GM12878 (cell line): ENCODE data around the gene USO1. TPM values are rescaled to one million over a fixed set of nuclear protein-coding genes. Genes with fewer than 3 reads are reported as not detected.

ENCODE experiments used
- ATAC-seq: fragments of 200-7000 bp; cut with Tn5 transposase; 3 replicates; pipeline ENCODE4 v1.9.1; 2020; ENCODE audit warnings: mild to moderate bottlenecking, moderate library complexity
- BruUV-seq: library from RNA; stranded (reverse); fragments of 400-500 nt; replicated peaks from 2 replicates; lab custom pipeline; 2021; lab: Mats Ljungman, UMichigan
- CTCF ChIA-PET: fragments of 300-600 bp; sonication (Branson Sonifier 250); formaldehyde crosslinking; extraction: SDS; loops from one replicate; lab custom pipeline; 2021; ENCODE audit warnings: inconsistent platforms; lab: Yijun Ruan, JAX
- POLR2A ChIA-PET: fragments of 350-600 bp; formaldehyde crosslinking; extraction: SDS; loops from one replicate; lab custom pipeline; 2021; ENCODE audit warnings: inconsistent platforms; lab: Charles Lee
- RAD21 ChIA-PET: fragments of 300-600 bp; sonication (Branson Sonifier 250); formaldehyde crosslinking; loops from one replicate; lab custom pipeline; 2023; ENCODE audit warnings: antibody characterized with exemption; ENCODE audit not compliant: unreplicated experiment; lab: Charles Lee
- SMC1A ChIA-PET: fragments of 300-600 bp; sonication (Branson Sonifier 250); formaldehyde crosslinking; loops from one replicate; lab custom pipeline; 2023; ENCODE audit not compliant: unreplicated experiment, uncharacterized antibody; lab: Charles Lee
- DNase-seq: peaks from one replicate; pipeline ENCODE4 v3.0.0-alpha.2; 2011; ENCODE audit warnings: low read depth, low spot score
- FAIRE-seq: peaks from 3 replicates; lab custom pipeline; 2011; peaks lifted over from hg19 to GRCh38; lab: Jason Lieb, UNC
- H2AFZ ChIP-seq: 2 replicates; pipeline ENCODE4 v1.6.0; 2011; ENCODE audit warnings: low read depth, low read length, control low read depth; ENCODE audit not compliant: control insufficient read depth
- H3K27ac ChIP-seq: 2 replicates; pipeline ENCODE4 v1.5.1; 2011; ENCODE audit warnings: control low read depth; ENCODE audit not compliant: control insufficient read depth, insufficient read depth
- H3K27me3 ChIP-seq, 2 experiments: replicated peaks in 1 of 2; 2 replicates each; pipeline versions ENCODE4 v1.6.0 to v1.6.1; 2011; ENCODE audit warnings: low read length in 1 of 2; ENCODE audit not compliant: control insufficient read depth in 2 of 2, insufficient read depth in 2 of 2
- H3K36me3 ChIP-seq, 2 experiments: 2 replicates each; pipeline ENCODE4 v1.5.1; 2011; ENCODE audit warnings: low read length in 1 of 2; ENCODE audit not compliant: control insufficient read depth in 2 of 2, insufficient read depth in 2 of 2
- H3K4me1 ChIP-seq: 2 replicates; pipeline ENCODE4 v1.6.1; 2011; ENCODE audit warnings: mild to moderate bottlenecking, low read length, moderate library complexity, mixed read lengths; ENCODE audit not compliant: control insufficient read depth, insufficient read depth
- H3K4me2 ChIP-seq: 2 replicates; pipeline ENCODE4 v1.6.0; 2011; ENCODE audit warnings: control low read depth; ENCODE audit not compliant: control insufficient read depth, insufficient read depth
- H3K4me3 ChIP-seq: fragments of 200-600 bp; sonication (generic); 2 replicates; pipeline ENCODE4 v1.5.1; 2016
- H3K79me2 ChIP-seq: 2 replicates; pipeline ENCODE4 v1.6.0; 2011; ENCODE audit warnings: low read length; ENCODE audit not compliant: control insufficient read depth, insufficient read depth
- H3K9ac ChIP-seq: 2 replicates; pipeline ENCODE4 v1.8.0; 2011; ENCODE audit warnings: low read length, control low read depth, mixed read lengths; ENCODE audit not compliant: control insufficient read depth, insufficient read depth
- H3K9me3 ChIP-seq: replicated peaks from 3 replicates; pipeline ENCODE4 v1.5.1; 2011; ENCODE audit warnings: mild to moderate bottlenecking, low read length; ENCODE audit not compliant: control insufficient read depth, insufficient read depth
- H4K20me1 ChIP-seq: 2 replicates; pipeline ENCODE4 v1.6.0; 2011; ENCODE audit not compliant: control insufficient read depth, insufficient read depth
- BACH1 ChIP-seq: fragments of 450-650 bp; IDR thresholded peaks from 2 replicates; pipeline ENCODE4 v1.6.1; 2017; ENCODE audit warnings: mild to moderate bottlenecking, borderline replicate concordance
- BCL3 ChIP-seq: IDR thresholded peaks from 2 replicates; pipeline ENCODE4 v1.6.1; 2011; ENCODE audit warnings: borderline replicate concordance, low read depth, mild to moderate bottlenecking, moderate library complexity, low read length; ENCODE audit not compliant: insufficient read depth, poor library complexity, severe bottlenecking
- CEBPZ ChIP-seq: fragments of 150-350 bp; IDR thresholded peaks from 2 replicates; pipeline ENCODE4 v1.6.1; 2016; ENCODE audit warnings: low read depth, low read length
- MYC ChIP-seq: IDR thresholded peaks from 2 replicates; pipeline ENCODE4 v1.6.1; 2011; ENCODE audit warnings: mild to moderate bottlenecking, low read length, moderate library complexity, inconsistent platforms; ENCODE audit not compliant: insufficient read depth, insufficient replicate concordance, insufficient read length, severe bottlenecking
- NRF1 ChIP-seq: conservative IDR thresholded peaks from 2 replicates; pipeline ENCODE4 v1.6.1; 2011; ENCODE audit warnings: mild to moderate bottlenecking, low read depth, low read length, improper control_type of control experiment
- PKNOX1 ChIP-seq: fragments of 450-650 bp; IDR thresholded peaks from 2 replicates; pipeline ENCODE4 v1.6.1; 2016; ENCODE audit warnings: mild to moderate bottlenecking
- POU2F2 ChIP-seq: IDR thresholded peaks from 3 replicates; pipeline ENCODE4 v1.6.1; 2011; ENCODE audit warnings: low read depth, mild to moderate bottlenecking, low read length, borderline replicate concordance
- ZBED1 ChIP-seq: IDR thresholded peaks from 2 replicates; pipeline ENCODE4 v1.6.1; 2016; ENCODE audit warnings: borderline replicate concordance
- ZNF592 ChIP-seq: fragments of 450-650 bp; IDR thresholded peaks from 2 replicates; pipeline ENCODE4 v1.6.1; 2017; ENCODE audit warnings: mild to moderate bottlenecking, moderate library complexity
- whole genome bisulfite sequencing: methylation state at CpG from one replicate; pipeline ENCODE4 v1.1.6; 2016; ENCODE audit warnings: low lambda C conversion rate; ENCODE audit not compliant: insufficient replicate concordance, insufficient coverage; ENCODE audit errors: missing lambda C conversion rate; 5-methylcytosine and 5-hydroxymethylcytosine counted together
- in situ Hi-C: fragments of 300-500 bp; cut with MboI; formaldehyde crosslinking; loops from 9 replicates; pipeline ENCODE4 v1.14.3; 2018; ENCODE audit warnings: mixed read lengths
- intact Hi-C: fragments of 100-400 bp; cut with micrococcal nuclease; formaldehyde crosslinking; loops from one replicate; pipeline ENCODE4 v1.14.2; 2022; ENCODE audit not compliant: unreplicated experiment
- polyA plus RNA-seq, 11 experiments: library from polyadenylated mRNA; depleted of rRNA in 4 of 11; unstranded in 6 of 11; stranded (reverse) in 5 of 11; fragments of >200 nt; fragmentation: Nextera tagmentation in 4 of 11; fragmentation: Illumina TruSeq in 1 of 11; extraction: Ambion mirVana in 4 of 11; extraction: Trizol in 1 of 11; gene quantifications; 1 replicate in 1 of 11; 2 replicates in 10 of 11; pipeline versions ENCODE4 v1.2.1 to v1.2.3, GENCODE V29; 2011 to 2016; ENCODE audit warnings: inconsistent platforms in 2 of 11, missing spikeins in 2 of 11, low read depth in 1 of 11
- total RNA-seq, 4 experiments: library from RNA; depleted of rRNA in 3 of 4; stranded (reverse); fragments of >200 nt in 3 of 4; fragmentation: Illumina TruSeq in 1 of 4; extraction: Trizol in 1 of 4; gene quantifications; 2 replicates each; pipeline versions ENCODE4 v1.2.1 to v1.2.3, GENCODE V29; 2013 to 2021
- TF ChIP-seq, protein P1 (sequence below): IDR thresholded peaks from 2 replicates; pipeline ENCODE4 v1.6.1; 2011; ENCODE audit warnings: low read depth, low read length, improper control_type of control experiment, borderline replicate concordance

Gene USO1
- total and polyA plus RNA-seq, 10 of the 15 experiments (the other 5 are each of a cell fraction or from before 2014, with no cell fraction given) = 19.4 to 79.7 (median 59.6) TPM

DNA sequence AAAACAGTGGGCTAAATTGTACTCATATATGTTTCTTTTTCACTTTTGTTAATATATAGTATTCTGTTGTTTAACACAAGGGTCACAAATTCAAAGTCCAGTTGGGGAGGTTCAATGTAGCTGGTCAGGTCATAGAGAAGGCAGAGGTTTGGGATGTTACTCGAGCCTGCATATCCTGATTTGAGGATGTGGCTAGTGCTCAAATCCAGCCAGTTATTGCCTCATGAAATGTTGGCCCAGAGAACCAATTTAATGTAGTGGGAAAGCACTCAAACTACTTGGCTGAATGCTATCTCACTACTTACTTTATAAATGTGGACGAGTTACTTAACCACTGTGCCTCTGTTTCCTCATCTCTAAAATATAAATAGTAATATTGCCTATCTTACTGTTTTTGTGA, 12.5 kb downstream of the USO1 start:
- Histone ChIP-seq H3K4me3 (no peak overlapping the region), H3K9ac (no peak overlapping the region), H3K27me3 (no peaks in the 10 kb centered on the region), H2AFZ (no peak overlapping the region), H3K4me1 (peaks cover 7% of the 10 kb centered on the region), H3K79me2 (peaks cover 38% of the 10 kb centered on the region), H3K4me2 (no peak overlapping the region), H3K27ac (no peak overlapping the region), H4K20me1 (no peaks in the 10 kb centered on the region), H3K36me3 (peaks cover 0 to 4% of the 10 kb centered on the region in 2 experiments; a peak in 1 of 4 replicates), H3K9me3 (peaks cover 6% of the 10 kb centered on the region)
- FAIRE-seq (no peak), DNase-seq (no peak), ATAC-seq (no peak)
- 80% methylated on average over 2 of the region's 2 CpGs for WGBS
- ChIA-PET RAD21 (interaction anchor here (1.0 to 2.0 kb wide), 2 partner anchors 9 to 11 kb away, joined by 3 to 8 read pairs; no protein-coding TSS in a partner anchor), SMC1A (interaction anchor here (0.7 to 1.6 kb wide), 3 partner anchors 15 to 27 kb away, joined by 3 to 5 read pairs (median 3); no protein-coding TSS in a partner anchor), POLR2A (interaction anchor here (0.9 kb wide), 1 partner anchor 13 kb away, joined by 3 read pairs; the partner anchor contains the start of gene USO1), CTCF (no interaction called here)
- intact Hi-C loops (no loop called here), in situ Hi-C loops (no loop called here)
- TF ChIP-seq MYC (no peak), BACH1 (no peak), ZNF592 (no peak), BCL3 (no peak), POU2F2 (no peak), NRF1 (no peak), CEBPZ (no peak), ZBED1 (no peak), PKNOX1 (no peak)
- TF ChIP-seq, protein P1, sequence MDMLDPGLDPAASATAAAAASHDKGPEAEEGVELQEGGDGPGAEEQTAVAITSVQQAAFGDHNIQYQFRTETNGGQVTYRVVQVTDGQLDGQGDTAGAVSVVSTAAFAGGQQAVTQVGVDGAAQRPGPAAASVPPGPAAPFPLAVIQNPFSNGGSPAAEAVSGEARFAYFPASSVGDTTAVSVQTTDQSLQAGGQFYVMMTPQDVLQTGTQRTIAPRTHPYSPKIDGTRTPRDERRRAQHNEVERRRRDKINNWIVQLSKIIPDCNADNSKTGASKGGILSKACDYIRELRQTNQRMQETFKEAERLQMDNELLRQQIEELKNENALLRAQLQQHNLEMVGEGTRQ = no peak
- BruUV-seq = no TSS peak
